Measurements from ENCODE around the gene LRRN2. TPM values are rescaled to one million over a fixed set of nuclear protein-coding genes. Genes with fewer than 3 reads are reported as not detected.

LRRN2 gene
- total and polyA plus RNA-seq, 11 donors = 0.65 to 4.2 (median 1.5) TPM

GRCh38 chr1:204621996-204622395 is 63.5 kb downstream of the LRRN2 start:
- TF ChIP-seq POLR2A (IDR thresholded peaks at IDR 0.05) = no peak
- TF ChIP-seq, protein P1, sequence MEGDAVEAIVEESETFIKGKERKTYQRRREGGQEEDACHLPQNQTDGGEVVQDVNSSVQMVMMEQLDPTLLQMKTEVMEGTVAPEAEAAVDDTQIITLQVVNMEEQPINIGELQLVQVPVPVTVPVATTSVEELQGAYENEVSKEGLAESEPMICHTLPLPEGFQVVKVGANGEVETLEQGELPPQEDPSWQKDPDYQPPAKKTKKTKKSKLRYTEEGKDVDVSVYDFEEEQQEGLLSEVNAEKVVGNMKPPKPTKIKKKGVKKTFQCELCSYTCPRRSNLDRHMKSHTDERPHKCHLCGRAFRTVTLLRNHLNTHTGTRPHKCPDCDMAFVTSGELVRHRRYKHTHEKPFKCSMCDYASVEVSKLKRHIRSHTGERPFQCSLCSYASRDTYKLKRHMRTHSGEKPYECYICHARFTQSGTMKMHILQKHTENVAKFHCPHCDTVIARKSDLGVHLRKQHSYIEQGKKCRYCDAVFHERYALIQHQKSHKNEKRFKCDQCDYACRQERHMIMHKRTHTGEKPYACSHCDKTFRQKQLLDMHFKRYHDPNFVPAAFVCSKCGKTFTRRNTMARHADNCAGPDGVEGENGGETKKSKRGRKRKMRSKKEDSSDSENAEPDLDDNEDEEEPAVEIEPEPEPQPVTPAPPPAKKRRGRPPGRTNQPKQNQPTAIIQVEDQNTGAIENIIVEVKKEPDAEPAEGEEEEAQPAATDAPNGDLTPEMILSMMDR (IDR thresholded peaks at IDR 0.05) = no peak
- Histone ChIP-seq H3K4me1 (peaks cover 0 to 6% (median 0%) of the 10 kb centered on the region in 12 donors), H3K9me3 (no peaks in the 10 kb centered on the region), H3K27ac (no peak overlapping the region), H3K27me3 (no peaks in the 10 kb centered on the region), H3K4me3 (no peak overlapping the region), H3K36me3 (no peaks in the 10 kb centered on the region)
- ATAC-seq (no peak), DNase-seq (no peak)
- WGBS, 4 donors = 80 to 91% (median 86%) methylated on average over 3 to 4 of the region's 4 CpGs
- intact Hi-C loops (cut with DNase I) = loop anchor here in 1 of 10 donors (10.0 kb wide), 1 partner anchor 57 kb away; no protein-coding TSS in a partner anchor

DNA sequence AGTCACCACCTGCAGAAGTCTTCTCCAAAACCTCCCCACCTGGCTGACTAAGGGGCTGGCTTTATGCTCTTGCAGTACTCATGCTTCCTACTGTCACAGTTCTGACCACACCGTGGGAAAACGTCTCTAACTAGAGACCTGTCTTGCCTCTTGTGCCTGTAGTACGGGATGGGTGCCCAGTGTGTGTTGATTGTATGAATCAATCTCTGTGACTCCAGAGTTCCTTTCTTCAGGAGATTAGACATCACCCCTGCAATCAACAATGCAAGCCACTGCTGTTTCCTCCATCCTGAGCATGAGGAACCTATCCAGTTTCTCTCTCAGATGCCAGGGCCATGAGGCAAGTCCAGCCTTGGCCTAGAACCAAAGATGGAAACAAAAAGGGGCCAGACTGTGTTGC is 64.1 kb downstream of the LRRN2 start:
- Histone ChIP-seq H3K27me3 (peaks cover 0 to 2% (median 0%) of the 10 kb centered on the region in 9 donors), H3K4me3 (no peak overlapping the region), H3K9me3 (no peaks in the 10 kb centered on the region), H3K27ac (no peak overlapping the region), H3K4me1 (peaks cover 0 to 6% (median 0%) of the 10 kb centered on the region in 12 donors), H3K36me3 (no peaks in the 10 kb centered on the region)
- 79 to 97% (median 81%) methylated on average over 3 of the region's 3 CpGs for WGBS, 4 donors
- ATAC-seq = no peak
- no peak for DNase-seq
- intact Hi-C loops (cut with DNase I) = loop anchor here in 1 of 10 donors (10.0 kb wide), 1 partner anchor 57 kb away; no protein-coding TSS in a partner anchor
- TF ChIP-seq, protein P1 (IDR thresholded peaks at IDR 0.05) = no peak
- no peak for TF ChIP-seq POLR2A (IDR thresholded peaks at IDR 0.05)

- H3K4me1 ChIP-seq = peaks cover 0 to 2% (median 0%) of the 10 kb centered on the region in 12 donors
- 90 to 100% (median 94%) methylated on average over 1 to 13 of the region's 13 CpGs for WGBS, 4 donors
- ATAC-seq (peak in 1 of 4 donors; percentile 29), DNase-seq (no peak)
- TF ChIP-seq, protein P1 (IDR thresholded peaks at IDR 0.05) = no peak
- TF ChIP-seq POLR2A (IDR thresholded peaks at IDR 0.05) = no peak
- H3K9me3 ChIP-seq = no peaks in the 10 kb centered on the region
- H3K27me3 ChIP-seq = peaks cover 0 to 9% (median 0%) of the 10 kb centered on the region in 9 donors
- H3K27ac ChIP-seq = no peak overlapping the region
- intact Hi-C loops (cut with DNase I) = loop anchor here in 1 of 10 donors (10.0 kb wide), 1 partner anchor 55 kb away; no protein-coding TSS in a partner anchor
- no peak overlapping the region for H3K4me3 ChIP-seq
- H3K36me3 ChIP-seq = no peaks in the 10 kb centered on the region
These were observed 65.8 kb downstream of the LRRN2 start for GRCh38 chr1:204619721-204620120.

DNA sequence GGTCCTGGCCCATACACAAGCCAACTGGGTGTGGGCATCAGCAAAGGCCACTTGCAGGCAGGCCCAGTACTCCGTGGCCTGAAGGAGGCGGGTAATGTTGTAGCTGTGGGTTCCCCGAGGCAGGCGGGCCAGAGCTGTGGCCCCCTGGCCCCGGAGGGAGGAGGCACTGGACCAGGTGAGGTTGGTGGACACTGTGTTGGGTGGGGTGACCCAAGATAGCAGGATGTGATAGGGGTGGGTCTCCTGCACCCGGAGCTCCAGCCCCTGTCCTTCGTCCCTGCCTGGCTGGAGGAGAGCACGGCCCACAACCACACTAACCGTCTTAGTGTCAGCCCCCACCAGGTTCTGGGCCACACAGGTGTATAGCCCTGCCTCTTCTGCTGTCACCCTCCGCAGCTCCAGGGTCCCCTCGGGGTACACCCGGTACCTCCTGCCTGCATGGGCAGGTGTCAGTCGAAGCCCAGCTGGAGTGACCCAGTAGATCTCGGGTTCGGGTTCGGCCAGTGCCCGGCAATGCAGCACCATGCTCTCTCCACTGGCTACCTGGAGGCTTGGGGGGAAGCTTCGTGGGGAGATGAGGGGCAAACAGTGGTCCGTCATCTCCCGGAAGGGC is 67.3 kb downstream of the LRRN2 start:
- WGBS, 4 donors = 94 to 100% (median 96%) methylated on average over 9 to 20 of the region's 20 CpGs
- H3K27ac ChIP-seq = no peak overlapping the region
- H3K4me3 ChIP-seq = no peak overlapping the region
- peaks cover 0 to 9% (median 0%) of the 10 kb centered on the region in 9 donors for H3K27me3 ChIP-seq
- intact Hi-C loops (cut with DNase I) = no loop called here
- ATAC-seq (no peak), DNase-seq (no peak)
- no peaks in the 10 kb centered on the region for H3K4me1 ChIP-seq
- TF ChIP-seq POLR2A (IDR thresholded peaks at IDR 0.05) = no peak
- TF ChIP-seq, protein P1 (IDR thresholded peaks at IDR 0.05) = no peak
- H3K36me3 ChIP-seq = no peaks in the 10 kb centered on the region
- no peaks in the 10 kb centered on the region for H3K9me3 ChIP-seq
